Spleen (tissue), 7 donors: Measurements from ENCODE around the gene SEC14L1.

Experiments
- POLR2A ChIP-seq, 3 donors: fragments of 450-650 bp; IDR thresholded peaks; one replicate each; pipeline ENCODE4 v1.5.1; 2017; ENCODE audit warnings: antibody characterized with exemption in 3 of 3, mild to moderate bottlenecking in 1 of 3
- TF ChIP-seq, protein P1 (sequence below), 11 experiments: fragments of 200-600 bp in 7 of 11; fragments of 450-650 bp in 4 of 11; sonication (generic) in 4 of 11; IDR thresholded peaks in 8 of 11; conservative IDR thresholded peaks in 3 of 11; 1 replicate in 7 of 11; 2 replicates in 4 of 11; pipeline versions ENCODE4 v1.4.0 to v1.8.0; 2016 to 2021; ENCODE audit warnings: antibody characterized with exemption in 11 of 11, inconsistent platforms in 4 of 11, mild to moderate bottlenecking in 1 of 11
- donor health status: DM: no; HTN: no; CAD: no; lungs with moderate emphysema.
- donor health status: DM: no; HTN: no; CAD: no.
- donor health status: DM: no; HTN: no; CAD: no.

DNA sequence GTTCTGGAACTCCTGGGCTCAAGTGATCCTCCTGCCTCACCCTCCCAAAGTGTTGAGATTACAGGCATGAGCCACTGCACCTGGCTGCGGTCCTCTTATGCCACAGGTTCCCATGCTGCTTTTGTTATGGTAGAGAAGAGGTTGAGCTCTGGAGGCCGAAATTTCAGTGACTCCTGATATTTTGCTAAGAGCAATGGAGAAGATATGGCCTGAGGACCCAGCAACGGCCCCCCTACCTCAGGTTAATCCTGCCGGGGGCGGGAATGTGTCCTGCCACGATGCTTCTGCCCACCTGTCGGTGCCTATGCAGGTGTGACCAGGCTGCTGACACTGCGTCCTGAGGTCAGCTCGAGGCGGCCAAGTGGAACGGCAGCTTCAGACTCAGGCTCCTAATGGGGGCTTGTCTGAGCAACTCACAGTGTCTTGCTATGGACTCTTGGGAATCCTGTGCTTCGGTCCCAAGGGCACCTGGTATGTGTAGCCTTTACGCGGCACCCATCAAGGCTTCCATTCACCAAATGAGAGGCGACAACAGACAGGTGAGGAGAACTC is 7.6 kb upstream of the SEC14L1 start:
- TF ChIP-seq, protein P1, sequence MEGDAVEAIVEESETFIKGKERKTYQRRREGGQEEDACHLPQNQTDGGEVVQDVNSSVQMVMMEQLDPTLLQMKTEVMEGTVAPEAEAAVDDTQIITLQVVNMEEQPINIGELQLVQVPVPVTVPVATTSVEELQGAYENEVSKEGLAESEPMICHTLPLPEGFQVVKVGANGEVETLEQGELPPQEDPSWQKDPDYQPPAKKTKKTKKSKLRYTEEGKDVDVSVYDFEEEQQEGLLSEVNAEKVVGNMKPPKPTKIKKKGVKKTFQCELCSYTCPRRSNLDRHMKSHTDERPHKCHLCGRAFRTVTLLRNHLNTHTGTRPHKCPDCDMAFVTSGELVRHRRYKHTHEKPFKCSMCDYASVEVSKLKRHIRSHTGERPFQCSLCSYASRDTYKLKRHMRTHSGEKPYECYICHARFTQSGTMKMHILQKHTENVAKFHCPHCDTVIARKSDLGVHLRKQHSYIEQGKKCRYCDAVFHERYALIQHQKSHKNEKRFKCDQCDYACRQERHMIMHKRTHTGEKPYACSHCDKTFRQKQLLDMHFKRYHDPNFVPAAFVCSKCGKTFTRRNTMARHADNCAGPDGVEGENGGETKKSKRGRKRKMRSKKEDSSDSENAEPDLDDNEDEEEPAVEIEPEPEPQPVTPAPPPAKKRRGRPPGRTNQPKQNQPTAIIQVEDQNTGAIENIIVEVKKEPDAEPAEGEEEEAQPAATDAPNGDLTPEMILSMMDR (IDR thresholded peaks at IDR 0.05 in 8 of 11, conservative IDR thresholded peaks at IDR 0.05 in 3 of 11): no peak
- no peak for TF ChIP-seq POLR2A (IDR thresholded peaks at IDR 0.05)
